Stimulated activated naive CD8-positive, alpha-beta T cell treated with anti-CD3 and anti-CD28 coated beads, Interleukin-15, amount 100 ng/mL, for 72 hours (primary cell): ENCODE data around the gene NCOA7.

Experiments used
- ATAC-seq: fragments of 150-1000 bp; cut with Tn5 transposase; 2 replicates; pipeline ENCODE4 v1.10.0; 2021; ENCODE audit warnings: mild to moderate bottlenecking, moderate library complexity
- DNase-seq, 2 donors: peaks; one replicate each; pipeline ENCODE4 v3.0.0; 2021 to 2022
- H3K27ac Mint-ChIP-seq, 2 donors: one replicate each; pipeline ENCODE4 v1.8.0; 2022; ENCODE audit warnings: mild to moderate bottlenecking in 2 of 2, mixed read lengths in 2 of 2, moderate library complexity in 2 of 2
- H3K27me3 Mint-ChIP-seq: one replicate; pipeline ENCODE4 v1.8.0; 2022; ENCODE audit warnings: mixed read lengths
- H3K4me1 Mint-ChIP-seq: one replicate; pipeline ENCODE4 v1.8.0; 2022; ENCODE audit warnings: mild to moderate bottlenecking, mixed read lengths
- H3K4me3 Mint-ChIP-seq, 2 donors: one replicate each; pipeline ENCODE4 v1.8.0; 2022; ENCODE audit warnings: mild to moderate bottlenecking in 2 of 2, mixed read lengths in 2 of 2, moderate library complexity in 1 of 2
- H3K9me3 Mint-ChIP-seq, 2 donors: one replicate each; pipeline ENCODE4 v1.8.0; 2022; ENCODE audit warnings: mixed read lengths in 2 of 2

The NCOA7 gene

GRCh38 chr6:125810445-125810844 lies 19.7 kb downstream of the NCOA7 start:
- no peak overlapping the region for H3K4me3 Mint-ChIP-seq
- peaks cover 78% of the 10 kb centered on the region for H3K4me1 Mint-ChIP-seq
- no peaks in the 10 kb centered on the region for H3K9me3 Mint-ChIP-seq
- no peak overlapping the region for H3K27ac Mint-ChIP-seq
- DNase-seq (no peak), ATAC-seq (no peak)
- H3K27me3 Mint-ChIP-seq: no peaks in the 10 kb centered on the region

DNA sequence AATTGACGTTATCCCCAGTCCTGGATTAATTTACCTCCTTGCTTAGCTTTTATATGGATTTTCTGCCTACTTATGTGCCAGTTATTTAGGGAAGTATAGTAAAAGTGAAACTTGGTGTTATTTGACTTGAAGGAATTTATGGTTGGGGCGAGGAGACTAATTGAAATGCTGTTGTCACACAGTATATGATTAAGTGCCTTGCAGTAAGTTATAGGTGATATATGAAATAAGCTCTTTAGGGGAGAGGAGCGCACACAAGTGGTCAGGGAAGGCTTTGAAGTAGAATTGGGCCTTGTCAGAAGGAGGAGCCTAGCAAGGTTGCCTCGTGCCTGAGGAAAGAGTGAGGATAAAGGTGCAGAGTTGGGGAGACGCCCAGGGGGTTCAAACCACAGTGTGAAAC lies 20.5 kb downstream of the NCOA7 start:
- H3K4me1 Mint-ChIP-seq: peaks cover 72% of the 10 kb centered on the region
- H3K27me3 Mint-ChIP-seq: no peaks in the 10 kb centered on the region
- H3K27ac Mint-ChIP-seq: peak overlapping the region in 1 of 2 donors; percentile 82
- no peak for ATAC-seq
- H3K4me3 Mint-ChIP-seq: no peak overlapping the region
- H3K9me3 Mint-ChIP-seq: no peaks in the 10 kb centered on the region
- no peak for DNase-seq

DNA sequence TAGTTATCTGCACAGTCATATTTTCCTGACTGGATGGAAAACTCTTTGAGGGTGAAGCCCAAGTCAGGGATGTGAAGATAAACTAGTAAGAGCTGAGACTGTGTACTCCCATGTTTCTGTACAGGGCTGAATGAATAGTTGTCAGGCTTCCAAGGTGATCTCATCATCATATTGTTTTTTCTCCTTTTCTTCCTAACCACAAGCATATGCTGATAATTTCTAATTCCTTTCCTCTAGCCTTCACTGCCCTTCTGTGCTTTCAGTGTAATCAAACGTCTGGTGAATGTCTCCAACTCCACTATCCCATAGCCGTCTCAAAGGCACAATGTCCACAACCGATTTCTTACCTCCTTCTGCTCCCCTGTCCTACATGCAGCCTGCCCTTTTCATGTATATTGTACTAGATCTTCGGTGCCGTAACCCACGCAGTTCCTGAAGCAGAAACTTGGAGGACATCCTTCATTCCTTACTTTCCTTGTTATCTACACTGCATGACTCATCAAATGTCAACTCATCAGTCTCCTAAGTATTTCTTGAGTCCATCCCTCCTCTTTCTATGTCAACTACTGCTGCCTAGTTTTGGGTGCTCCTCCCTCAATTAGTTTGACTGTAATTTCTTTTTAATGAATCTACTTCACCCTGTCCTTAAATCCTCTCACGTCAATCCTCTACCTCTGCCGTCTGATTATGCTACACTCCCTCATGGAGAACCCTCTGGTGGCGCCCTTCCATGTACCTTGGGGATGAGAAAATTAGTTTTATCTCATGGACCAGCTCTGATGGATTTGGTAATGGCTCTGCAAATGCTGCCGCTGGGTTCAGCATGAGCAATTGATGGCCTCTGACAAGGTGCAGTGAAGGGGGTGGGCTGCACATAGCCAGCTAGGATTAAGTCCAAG lies 21.9 kb downstream of the NCOA7 start:
- DNase-seq (no peak), ATAC-seq (no peak)
- H3K27ac Mint-ChIP-seq: no peak overlapping the region
- no peaks in the 10 kb centered on the region for H3K9me3 Mint-ChIP-seq
- peaks cover 69% of the 10 kb centered on the region for H3K4me1 Mint-ChIP-seq
- no peaks in the 10 kb centered on the region for H3K27me3 Mint-ChIP-seq
- H3K4me3 Mint-ChIP-seq: no peak overlapping the region

DNA sequence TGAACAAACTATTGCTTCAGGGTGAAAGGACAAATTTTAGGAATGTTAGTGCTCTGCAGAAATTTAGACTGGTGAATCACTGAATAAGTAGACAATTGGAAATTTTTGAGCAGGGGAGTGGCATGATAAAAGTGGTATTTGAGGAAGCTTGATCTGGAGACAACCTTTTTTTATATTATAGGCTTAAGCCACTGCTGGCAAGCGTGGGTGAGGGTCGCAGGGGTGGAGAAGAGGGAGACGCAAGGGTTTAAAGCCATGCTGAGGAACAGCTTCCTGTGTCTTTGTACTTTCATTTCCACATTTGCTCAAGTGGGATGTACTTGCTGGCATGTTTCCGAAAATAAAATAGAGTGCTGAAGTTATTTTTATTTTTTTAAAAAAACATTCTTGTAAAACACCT lies 23.7 kb downstream of the NCOA7 start:
- no peaks in the 10 kb centered on the region for H3K27me3 Mint-ChIP-seq
- H3K4me3 Mint-ChIP-seq: peak overlapping the region in 1 of 2 donors; percentile 69
- peak overlapping the region in 1 of 2 donors; percentile 61 for H3K27ac Mint-ChIP-seq
- DNase-seq (no peak), ATAC-seq (no peak)
- H3K9me3 Mint-ChIP-seq: no peaks in the 10 kb centered on the region
- peaks cover 62% of the 10 kb centered on the region for H3K4me1 Mint-ChIP-seq

DNA sequence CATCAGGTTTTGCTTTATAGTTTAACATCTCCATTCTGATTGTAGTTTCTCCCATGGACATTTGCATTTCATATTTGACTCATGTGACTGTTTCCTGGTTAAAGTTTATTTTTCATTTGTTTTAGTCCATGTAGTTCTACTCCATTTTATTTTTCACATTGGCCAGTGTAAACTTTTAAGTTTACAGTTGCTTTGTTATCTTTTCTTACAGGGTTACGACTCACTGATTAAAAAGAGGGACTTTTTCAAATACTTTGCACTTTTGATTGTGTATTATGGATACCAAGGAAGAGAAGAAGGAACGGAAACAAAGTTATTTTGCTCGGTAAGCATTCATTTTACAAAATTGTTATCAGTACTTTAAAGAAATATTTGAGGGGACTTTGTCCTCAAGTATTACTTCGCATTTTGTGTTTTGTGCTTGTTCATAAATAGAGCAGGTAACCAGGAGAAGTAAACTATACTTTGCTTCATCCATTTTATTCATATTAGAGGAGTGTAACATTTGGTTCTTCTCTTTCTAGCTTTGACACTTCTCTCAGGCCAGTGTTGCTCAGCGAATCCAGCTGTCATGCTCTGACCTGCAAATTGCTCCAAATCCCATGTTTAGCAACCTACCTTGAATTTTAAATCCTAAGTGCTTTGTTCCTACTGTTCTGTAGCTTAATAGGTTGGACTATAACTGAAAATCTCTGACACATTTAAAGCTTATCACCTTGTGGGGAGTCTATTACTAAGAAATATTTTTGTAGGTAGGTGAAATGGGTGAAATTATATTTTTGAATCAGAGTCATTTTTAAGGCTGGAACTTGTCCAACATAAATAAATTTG lies 24.5 kb downstream of the NCOA7 start:
- Mint-ChIP-seq H3K4me3 (no peak overlapping the region), H3K27me3 (no peaks in the 10 kb centered on the region), H3K4me1 (peaks cover 70% of the 10 kb centered on the region), H3K9me3 (no peaks in the 10 kb centered on the region), H3K27ac (no peak overlapping the region)
- DNase-seq (no peak), ATAC-seq (no peak)

- Mint-ChIP-seq H3K27ac (no peak overlapping the region), H3K4me3 (no peak overlapping the region), H3K27me3 (no peaks in the 10 kb centered on the region), H3K4me1 (peaks cover 67% of the 10 kb centered on the region), H3K9me3 (no peaks in the 10 kb centered on the region)
- ATAC-seq (no peak), DNase-seq (no peak)
These were observed 26.1 kb downstream of the NCOA7 start for GRCh38 chr6:125816828-125817280.

DNA sequence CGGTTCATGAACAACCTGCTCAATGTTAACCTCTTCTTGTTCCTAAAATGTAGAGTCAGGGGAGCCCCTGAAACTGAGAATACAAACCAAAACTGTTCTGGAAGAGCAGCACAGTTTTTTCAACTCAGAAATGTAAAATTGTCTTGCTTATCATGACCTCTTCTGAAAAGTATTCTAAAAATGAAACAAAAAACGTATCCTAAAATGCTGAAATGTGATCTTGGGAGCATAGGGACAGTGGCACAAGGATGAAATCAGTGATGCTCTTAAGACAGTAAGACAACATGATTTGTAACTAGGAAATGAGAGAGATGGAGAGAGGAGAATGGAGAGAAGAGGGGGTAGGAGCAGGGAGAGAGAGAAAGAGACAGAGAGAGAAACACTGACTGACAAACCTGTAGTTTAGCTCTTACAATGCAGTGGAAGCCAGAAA lies 27.5 kb downstream of the NCOA7 start:
- Mint-ChIP-seq H3K4me3 (no peak overlapping the region), H3K9me3 (no peaks in the 10 kb centered on the region), H3K27me3 (no peaks in the 10 kb centered on the region), H3K4me1 (peaks cover 55% of the 10 kb centered on the region), H3K27ac (peak overlapping the region in 1 of 2 donors; percentile 74)
- DNase-seq (no peak), ATAC-seq (no peak)

GRCh38 chr6:125818772-125819260 lies 28.1 kb downstream of the NCOA7 start:
- no peaks in the 10 kb centered on the region for H3K27me3 Mint-ChIP-seq
- no peak for DNase-seq
- H3K9me3 Mint-ChIP-seq: no peaks in the 10 kb centered on the region
- peaks cover 55% of the 10 kb centered on the region for H3K4me1 Mint-ChIP-seq
- no peak overlapping the region for H3K4me3 Mint-ChIP-seq
- H3K27ac Mint-ChIP-seq: no peak overlapping the region
- ATAC-seq: no peak

DNA sequence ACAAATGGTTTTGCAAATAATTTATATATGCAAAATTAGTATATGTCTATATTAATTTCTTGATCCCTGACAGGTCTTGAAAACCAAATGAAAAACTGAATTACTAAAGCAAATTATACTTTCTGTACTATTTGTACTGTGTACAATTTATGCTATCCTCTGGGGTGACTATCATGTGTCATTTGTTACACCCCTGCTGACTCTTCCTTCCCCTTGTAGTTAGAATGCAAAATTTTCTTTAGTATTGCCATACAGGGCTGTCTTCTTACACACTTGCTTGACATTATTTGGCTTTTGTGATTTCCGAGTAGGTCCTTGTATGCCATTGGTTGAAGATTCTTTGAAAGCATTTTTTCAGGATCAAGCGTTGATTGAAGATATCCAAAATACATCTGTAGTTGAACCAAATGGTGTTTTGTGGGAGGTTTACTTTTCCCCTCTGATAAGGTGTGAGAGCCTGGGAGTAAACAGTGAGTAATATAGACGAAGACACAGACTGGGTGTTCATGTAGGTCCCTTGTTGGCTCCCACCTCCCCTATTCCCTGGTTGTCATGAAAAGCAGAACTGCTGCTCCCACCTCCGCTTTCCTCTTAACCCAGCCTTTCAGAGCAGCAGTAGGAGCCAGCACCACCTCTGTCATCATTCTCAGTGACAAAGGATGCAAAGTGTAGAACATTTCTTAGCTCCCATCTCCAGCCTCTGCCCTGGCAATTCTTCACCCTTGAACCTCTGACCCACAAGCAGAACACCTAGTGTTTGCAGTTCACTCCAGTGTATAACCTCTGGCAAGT lies 29.0 kb downstream of the NCOA7 start:
- H3K27me3 Mint-ChIP-seq: no peaks in the 10 kb centered on the region
- H3K27ac Mint-ChIP-seq: no peak overlapping the region
- H3K4me1 Mint-ChIP-seq: peaks cover 48% of the 10 kb centered on the region
- DNase-seq: no peak
- no peak overlapping the region for H3K4me3 Mint-ChIP-seq
- H3K9me3 Mint-ChIP-seq: no peaks in the 10 kb centered on the region
- ATAC-seq: no peak

DNA sequence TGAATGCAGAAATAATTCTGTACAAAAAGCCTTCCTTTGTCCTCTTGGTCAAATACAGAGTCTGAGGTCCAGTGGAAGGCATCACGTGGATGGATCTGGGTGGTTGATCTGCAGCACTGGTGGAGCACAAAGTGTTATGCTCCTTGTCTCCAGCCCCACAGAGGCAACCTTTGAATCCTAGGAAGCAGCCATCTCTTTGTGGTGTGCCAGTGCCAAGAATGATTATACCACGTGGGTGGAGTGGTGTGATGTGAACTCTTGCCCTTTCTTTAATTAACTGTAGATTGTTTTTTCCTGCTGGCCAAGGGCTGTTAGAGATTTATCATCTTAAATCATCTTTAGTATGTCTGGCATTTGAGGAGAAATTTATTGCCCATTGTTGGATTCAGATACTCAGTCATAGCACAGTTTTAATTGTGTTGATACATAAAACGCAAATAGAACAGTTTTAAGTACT lies 31.1 kb downstream of the NCOA7 start:
- DNase-seq (no peak), ATAC-seq (no peak)
- Mint-ChIP-seq H3K4me3 (no peak overlapping the region), H3K27ac (no peak overlapping the region), H3K9me3 (no peaks in the 10 kb centered on the region), H3K4me1 (peaks cover 38% of the 10 kb centered on the region), H3K27me3 (no peaks in the 10 kb centered on the region)

DNA sequence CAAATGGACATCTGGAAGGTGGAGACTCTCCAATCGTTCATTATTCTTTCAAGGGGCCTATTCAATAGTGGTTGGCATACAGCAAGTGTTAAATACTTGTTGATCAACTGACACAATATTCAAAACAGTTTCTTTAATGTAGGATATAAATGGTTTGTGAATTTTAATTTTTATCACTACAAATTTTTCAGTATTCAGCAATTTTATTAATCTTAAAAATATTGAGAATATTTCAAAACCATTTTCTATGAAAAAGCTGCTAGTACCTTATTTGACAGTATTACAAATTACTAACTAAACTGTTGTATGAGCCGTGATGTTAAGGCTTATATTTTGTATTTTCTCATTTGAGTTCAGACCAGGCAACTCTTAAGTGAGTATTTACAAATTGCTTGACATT lies 32.4 kb downstream of the NCOA7 start:
- Mint-ChIP-seq H3K27me3 (no peaks in the 10 kb centered on the region), H3K4me3 (no peak overlapping the region), H3K4me1 (peaks cover 38% of the 10 kb centered on the region), H3K9me3 (no peaks in the 10 kb centered on the region), H3K27ac (no peak overlapping the region)
- no peak for ATAC-seq
- DNase-seq: no peak

GRCh38 chr6:125824946-125825771 lies 34.4 kb downstream of the NCOA7 start:
- Mint-ChIP-seq H3K4me1 (peaks cover 31% of the 10 kb centered on the region), H3K27ac (no peak overlapping the region), H3K9me3 (no peaks in the 10 kb centered on the region), H3K4me3 (no peak overlapping the region), H3K27me3 (no peaks in the 10 kb centered on the region)
- ATAC-seq: no peak
- DNase-seq: no peak

- Mint-ChIP-seq H3K4me1 (peaks cover 29% of the 10 kb centered on the region), H3K9me3 (no peaks in the 10 kb centered on the region), H3K27me3 (no peaks in the 10 kb centered on the region), H3K27ac (no peak overlapping the region), H3K4me3 (no peak overlapping the region)
- DNase-seq: no peak
- ATAC-seq: no peak
These were observed 36.1 kb downstream of the NCOA7 start for GRCh38 chr6:125826695-125827463.

DNA sequence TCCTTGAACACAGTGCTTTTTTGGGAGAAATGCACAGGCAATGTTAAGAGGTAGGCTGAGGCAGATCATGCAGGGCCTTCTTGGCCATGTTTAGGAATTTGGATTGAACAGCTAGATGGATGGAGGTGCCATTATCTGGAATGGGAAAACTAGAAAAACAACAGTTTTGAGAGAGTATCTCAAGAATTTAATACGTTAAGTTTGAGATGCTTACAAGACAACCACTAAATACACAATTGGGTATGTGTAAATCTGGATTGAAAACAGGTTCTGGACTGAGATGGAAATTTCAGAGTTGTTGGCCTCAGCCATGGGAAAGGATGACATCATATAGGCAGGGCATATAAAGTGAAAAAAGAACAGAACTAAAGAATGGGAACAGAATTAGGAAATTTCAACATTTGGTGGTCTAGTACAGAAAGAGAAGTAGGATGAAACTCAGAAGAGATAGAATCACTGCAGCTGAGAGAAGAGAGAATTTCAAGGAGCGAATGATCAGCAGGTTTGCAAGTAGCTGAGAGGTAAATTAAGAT lies 37.1 kb downstream of the NCOA7 start:
- DNase-seq: no peak
- Mint-ChIP-seq H3K27me3 (no peaks in the 10 kb centered on the region), H3K27ac (no peak overlapping the region), H3K9me3 (no peaks in the 10 kb centered on the region), H3K4me1 (peaks cover 36% of the 10 kb centered on the region), H3K4me3 (no peak overlapping the region)
- ATAC-seq: no peak
